Heart right ventricle (tissue), 16 donors: ENCODE measurements around the gene CDK15. TPM values are rescaled to one million over a fixed set of nuclear protein-coding genes. Genes with fewer than 3 reads are reported as not detected.

Experiments used
- ATAC-seq, 8 donors: fragments of 200-7000 bp; cut with Tn5 transposase; one replicate each; pipeline ENCODE4 v1.9.1; 2020; ENCODE audit warnings: mild to moderate bottlenecking in 8 of 8, moderate library complexity in 8 of 8, moderate number of reproducible peaks in 1 of 8
- DNase-seq, 2 donors: peaks; one replicate each; pipeline ENCODE4 v3.0.0-alpha.2; 2020
- H3K27ac ChIP-seq, 10 donors: fragments of 200-600 bp; sonication (generic) in 2 of 10; one replicate each; pipeline versions ENCODE4 v1.5.0 to v1.8.0; 2020 to 2022; ENCODE audit warnings: mild to moderate bottlenecking in 3 of 10
- H3K27me3 ChIP-seq, 7 donors: fragments of 200-600 bp; one replicate each; pipeline ENCODE4 v1.8.0; 2021 to 2022; ENCODE audit warnings: mild to moderate bottlenecking in 2 of 7
- H3K36me3 ChIP-seq, 9 donors: fragments of 200-600 bp; sonication (generic) in 1 of 9; one replicate each; pipeline versions ENCODE4 v1.5.0 to v1.8.0; 2020 to 2022; ENCODE audit warnings: mild to moderate bottlenecking in 2 of 9
- H3K4me1 ChIP-seq, 9 donors: fragments of 200-600 bp; sonication (generic) in 1 of 9; one replicate each; pipeline versions ENCODE4 v1.5.0 to v1.8.0; 2020 to 2022; ENCODE audit warnings: mild to moderate bottlenecking in 4 of 9
- H3K4me3 ChIP-seq, 10 donors: fragments of 200-600 bp; sonication (generic) in 2 of 10; one replicate each; pipeline versions ENCODE4 v1.5.0 to v1.8.0; 2020 to 2022; ENCODE audit warnings: mild to moderate bottlenecking in 7 of 10, moderate library complexity in 2 of 10
- H3K9me3 ChIP-seq, 11 donors: fragments of 200-600 bp in 10 of 11; sonication (generic) in 2 of 11; one replicate each; pipeline versions ENCODE4 v1.5.0 to v1.8.0; 2013 to 2022; ENCODE audit warnings: mild to moderate bottlenecking in 2 of 11, control low read depth in 1 of 11, moderate library complexity in 1 of 11
- WGBS, 2 donors: extraction: QIAGEN DNeasy Blood & Tissue Kit; methylation state at CpG; one replicate each; pipeline ENCODE4 v1.1.7; 2013; ENCODE audit warnings: inconsistent platforms in 1 of 2; 5-methylcytosine and 5-hydroxymethylcytosine counted together
- intact Hi-C, 10 donors: fragments of 100-400 bp; cut with DNase I; formaldehyde crosslinking; loops; one replicate each; pipeline versions ENCODE4 v1.11.1 to v1.14.2; 2022
- polyA plus RNA-seq, 2 donors: library from polyadenylated mRNA; stranded (reverse); fragments of 200-250 nt; gene quantifications; one replicate each; pipeline ENCODE4 v1.2.3, GENCODE V29; 2013
- total RNA-seq, 10 donors: library from RNA; stranded (reverse); fragmentation: NEBNext Ultra II Directional in 3 of 10; extraction: Animal tissue kit (Norgen Biotek cat#: 25700) in 3 of 10; gene quantifications; one replicate each; pipeline versions ENCODE4 v1.2.1 to v1.2.4, GENCODE V29; 2021 to 2023
- TF ChIP-seq, protein P1 (sequence below), 9 donors: fragments of 200-600 bp; sonication (generic) in 2 of 9; IDR thresholded peaks; one replicate each; pipeline versions ENCODE4 v1.5.0 to v1.8.0; 2021 to 2022; ENCODE audit warnings: antibody characterized with exemption in 9 of 9, mild to moderate bottlenecking in 5 of 9, moderate library complexity in 1 of 9
- donor health status: Arrhythmogenic right ventricular cardiomyopathy.
- donor health status: ischemic (EF 13 %, LVEDD 7.1; RV severe dilation, severe dysfunction).
- donor health status: healthy with polysubstance abuse.
- donor health status: DM: no; HTN: yes; CAD: no.
- donor health status: DM: no; HTN: no; CAD: no.
- donor health status: ischemic (EF 25% LVEDD 6.9; RV normal size, moderate dysfunction).
- donor health status: ischemic (EF 25% LVEDD 5.7; RV mildly dilated, moderate dysfunction).
- donor health status: healthy.
- donor health status: DM: yes; HTN: yes; CAD: no.
- donor health status: Ischemic cardiomyopathy.
- donor health status: ischemic (EF 35%, LVEDD 5.7; RV mildly dilated, moderate dysfunction).
- donor health status: nonischemic (EF 11% LVEDD 7.7; RV severe dilation, severe dysfunction).
- donor health status: DM: yes; HTN: yes; CAD: no.
- donor health status: PGD.
- donor health status: ischemic (EF 29% LVEDD 5.4; RV normal size, mild dysfunction).
- donor health status: nonischemic (EF 23%, LVEDD 6.1; RV moderate dilation, normal function).

CDK15 gene
- total and polyA plus RNA-seq, 12 donors = 0.07 to 0.39 (median 0.15) TPM; not detected in 1

DNA sequence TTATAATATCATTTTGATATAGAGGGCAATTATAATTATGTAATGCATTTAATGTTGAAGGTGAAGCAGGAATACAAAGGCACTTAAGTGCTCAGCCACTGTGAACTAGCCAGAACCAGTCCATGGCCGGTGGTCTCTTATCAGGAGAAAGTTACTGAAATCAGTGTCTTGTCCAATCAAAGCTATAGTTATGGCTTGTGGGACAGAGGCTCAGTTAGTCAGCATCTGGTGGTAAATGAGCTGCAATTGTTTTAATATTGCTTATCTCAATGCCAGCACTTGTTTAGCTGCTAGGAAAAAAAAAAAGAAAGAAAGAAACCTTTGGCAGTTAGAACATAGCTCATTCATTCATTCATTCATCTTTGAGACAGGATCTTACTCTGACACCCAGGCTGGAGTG, 21.8 kb upstream of the CDK15 start:
- DNase-seq = no peak
- H3K36me3 ChIP-seq = no peaks in the 10 kb centered on the region
- no peak overlapping the region for H3K4me3 ChIP-seq
- peaks cover 0 to 8% (median 0%) of the 10 kb centered on the region in 7 donors for H3K27me3 ChIP-seq
- intact Hi-C loops = loop anchor here in 1 of 10 donors (10.0 kb wide), 1 partner anchor 250 kb away; the partner anchor contains the start of gene FZD7
- no peak for ATAC-seq
- H3K4me1 ChIP-seq = peaks cover 0 to 17% (median 12%) of the 10 kb centered on the region in 9 donors
- WGBS, 2 donors = 40 to 47% methylated on average over 1 of the region's 1 CpG
- H3K27ac ChIP-seq = no peak overlapping the region
- no peaks in the 10 kb centered on the region for H3K9me3 ChIP-seq
- TF ChIP-seq, protein P1, sequence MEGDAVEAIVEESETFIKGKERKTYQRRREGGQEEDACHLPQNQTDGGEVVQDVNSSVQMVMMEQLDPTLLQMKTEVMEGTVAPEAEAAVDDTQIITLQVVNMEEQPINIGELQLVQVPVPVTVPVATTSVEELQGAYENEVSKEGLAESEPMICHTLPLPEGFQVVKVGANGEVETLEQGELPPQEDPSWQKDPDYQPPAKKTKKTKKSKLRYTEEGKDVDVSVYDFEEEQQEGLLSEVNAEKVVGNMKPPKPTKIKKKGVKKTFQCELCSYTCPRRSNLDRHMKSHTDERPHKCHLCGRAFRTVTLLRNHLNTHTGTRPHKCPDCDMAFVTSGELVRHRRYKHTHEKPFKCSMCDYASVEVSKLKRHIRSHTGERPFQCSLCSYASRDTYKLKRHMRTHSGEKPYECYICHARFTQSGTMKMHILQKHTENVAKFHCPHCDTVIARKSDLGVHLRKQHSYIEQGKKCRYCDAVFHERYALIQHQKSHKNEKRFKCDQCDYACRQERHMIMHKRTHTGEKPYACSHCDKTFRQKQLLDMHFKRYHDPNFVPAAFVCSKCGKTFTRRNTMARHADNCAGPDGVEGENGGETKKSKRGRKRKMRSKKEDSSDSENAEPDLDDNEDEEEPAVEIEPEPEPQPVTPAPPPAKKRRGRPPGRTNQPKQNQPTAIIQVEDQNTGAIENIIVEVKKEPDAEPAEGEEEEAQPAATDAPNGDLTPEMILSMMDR (IDR thresholded peaks at IDR 0.05) = no peak

GRCh38 chr2:201785135-201785534, 21.2 kb upstream of the CDK15 start:
- WGBS, 2 donors = 72 to 85% methylated on average over 4 of the region's 4 CpGs
- Histone ChIP-seq H3K4me3 (no peak overlapping the region), H3K27ac (no peak overlapping the region), H3K4me1 (peaks cover 0 to 11% (median 6%) of the 10 kb centered on the region in 9 donors), H3K9me3 (no peaks in the 10 kb centered on the region), H3K27me3 (peaks cover 0 to 8% (median 0%) of the 10 kb centered on the region in 7 donors), H3K36me3 (no peaks in the 10 kb centered on the region)
- intact Hi-C loops = loop anchor here in 1 of 10 donors (10.0 kb wide), 1 partner anchor 250 kb away; the partner anchor contains the start of gene FZD7
- TF ChIP-seq, protein P1 (IDR thresholded peaks at IDR 0.05) = no peak
- ATAC-seq = no peak
- DNase-seq = no peak

DNA sequence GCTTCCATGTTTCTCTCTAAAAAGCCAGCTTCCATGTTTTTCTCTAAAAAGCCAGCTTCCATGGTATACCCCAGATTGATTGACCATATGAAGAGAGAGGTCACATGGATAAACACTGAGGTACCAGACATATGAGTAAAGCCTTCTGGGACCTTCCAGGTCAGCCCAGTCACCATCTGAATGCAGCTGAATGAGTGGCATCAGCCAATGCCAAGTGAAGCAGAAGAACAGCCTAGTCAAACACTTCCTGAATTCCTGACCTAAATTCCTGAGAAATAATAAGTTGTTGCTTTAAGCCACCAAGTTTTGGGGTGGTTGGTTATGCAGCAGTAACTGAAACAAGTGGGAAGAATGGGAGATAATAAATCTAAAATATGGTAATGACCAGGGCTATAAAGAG, 19.9 kb upstream of the CDK15 start:
- intact Hi-C loops = loop anchor here in 1 of 10 donors (10.0 kb wide), 1 partner anchor 248 kb away; the partner anchor contains the start of gene FZD7
- TF ChIP-seq, protein P1 (IDR thresholded peaks at IDR 0.05) = no peak
- no peak overlapping the region for H3K27ac ChIP-seq
- ATAC-seq (no peak), DNase-seq (no peak)
- H3K36me3 ChIP-seq = no peaks in the 10 kb centered on the region
- H3K4me3 ChIP-seq = no peak overlapping the region
- no peaks in the 10 kb centered on the region for H3K9me3 ChIP-seq
- peaks cover 0 to 7% (median 5%) of the 10 kb centered on the region in 9 donors for H3K4me1 ChIP-seq
- H3K27me3 ChIP-seq = peaks cover 0 to 8% (median 0%) of the 10 kb centered on the region in 7 donors

DNA sequence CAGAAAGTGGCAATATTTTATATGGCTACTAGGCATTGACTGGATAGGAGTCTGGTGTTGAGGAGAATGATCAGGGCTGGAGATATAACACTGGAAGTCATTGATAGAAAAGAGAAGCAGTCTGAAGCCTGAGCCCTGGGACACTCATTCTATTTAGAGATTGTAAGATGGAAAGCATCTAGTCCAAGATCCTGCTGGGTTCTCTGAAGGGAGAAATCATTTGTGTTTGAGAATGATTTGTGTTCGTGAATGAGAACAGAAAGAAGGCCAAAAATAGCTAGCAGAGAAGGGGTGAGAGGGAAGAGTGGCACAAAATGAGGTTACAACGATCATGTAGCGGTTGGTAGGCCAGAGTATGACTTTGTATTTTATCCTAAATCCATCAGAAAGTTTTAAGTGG, 18.0 kb upstream of the CDK15 start:
- no peak overlapping the region for H3K4me3 ChIP-seq
- H3K36me3 ChIP-seq = no peaks in the 10 kb centered on the region
- TF ChIP-seq, protein P1 (IDR thresholded peaks at IDR 0.05) = no peak
- H3K4me1 ChIP-seq = no peaks in the 10 kb centered on the region
- no peaks in the 10 kb centered on the region for H3K9me3 ChIP-seq
- WGBS, 2 donors = 75 to 77% methylated on average over 3 of the region's 3 CpGs
- ATAC-seq = no peak
- H3K27me3 ChIP-seq = no peaks in the 10 kb centered on the region
- intact Hi-C loops = loop anchor here in 1 of 10 donors (10.0 kb wide), 1 partner anchor 246 kb away; the partner anchor contains the start of gene FZD7
- H3K27ac ChIP-seq = no peak overlapping the region
- DNase-seq = no peak
